WI38 (cell line): ENCODE measurements around the gene DCC.

Source experiments
- H3K4me3 ChIP-seq: 2 replicates; pipeline ENCODE4 v1.5.1; 2011; ENCODE audit warnings: low read depth, mild to moderate bottlenecking, control low read depth, low read length
- TF ChIP-seq, protein P1 (sequence below): IDR thresholded peaks from 2 replicates; pipeline ENCODE4 v1.5.1; 2012; ENCODE audit warnings: low read depth, mild to moderate bottlenecking, control low read depth, low read length

Gene DCC

DNA sequence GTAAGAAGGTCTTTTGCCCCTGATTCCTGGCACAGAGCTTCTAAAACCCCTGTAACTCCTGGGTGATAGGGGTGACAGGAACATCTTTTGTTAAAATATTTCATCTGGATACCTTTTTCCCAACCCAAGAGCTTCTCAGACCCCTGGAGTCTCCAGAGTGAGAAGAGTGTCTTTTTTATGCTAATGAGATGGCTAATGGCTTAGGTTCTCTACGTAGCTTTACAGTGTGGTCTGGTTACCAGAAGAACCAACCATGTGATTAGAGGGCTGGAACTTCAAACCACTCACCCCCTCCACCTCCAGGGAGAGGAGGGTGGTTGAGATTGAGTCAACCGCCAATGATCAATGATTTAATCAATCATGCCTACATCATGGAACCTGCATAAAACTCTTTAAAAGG lies 16.2 kb upstream of the DCC start:
- H3K4me3 ChIP-seq = no peak overlapping the region
- TF ChIP-seq, protein P1, sequence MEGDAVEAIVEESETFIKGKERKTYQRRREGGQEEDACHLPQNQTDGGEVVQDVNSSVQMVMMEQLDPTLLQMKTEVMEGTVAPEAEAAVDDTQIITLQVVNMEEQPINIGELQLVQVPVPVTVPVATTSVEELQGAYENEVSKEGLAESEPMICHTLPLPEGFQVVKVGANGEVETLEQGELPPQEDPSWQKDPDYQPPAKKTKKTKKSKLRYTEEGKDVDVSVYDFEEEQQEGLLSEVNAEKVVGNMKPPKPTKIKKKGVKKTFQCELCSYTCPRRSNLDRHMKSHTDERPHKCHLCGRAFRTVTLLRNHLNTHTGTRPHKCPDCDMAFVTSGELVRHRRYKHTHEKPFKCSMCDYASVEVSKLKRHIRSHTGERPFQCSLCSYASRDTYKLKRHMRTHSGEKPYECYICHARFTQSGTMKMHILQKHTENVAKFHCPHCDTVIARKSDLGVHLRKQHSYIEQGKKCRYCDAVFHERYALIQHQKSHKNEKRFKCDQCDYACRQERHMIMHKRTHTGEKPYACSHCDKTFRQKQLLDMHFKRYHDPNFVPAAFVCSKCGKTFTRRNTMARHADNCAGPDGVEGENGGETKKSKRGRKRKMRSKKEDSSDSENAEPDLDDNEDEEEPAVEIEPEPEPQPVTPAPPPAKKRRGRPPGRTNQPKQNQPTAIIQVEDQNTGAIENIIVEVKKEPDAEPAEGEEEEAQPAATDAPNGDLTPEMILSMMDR = no peak

DNA sequence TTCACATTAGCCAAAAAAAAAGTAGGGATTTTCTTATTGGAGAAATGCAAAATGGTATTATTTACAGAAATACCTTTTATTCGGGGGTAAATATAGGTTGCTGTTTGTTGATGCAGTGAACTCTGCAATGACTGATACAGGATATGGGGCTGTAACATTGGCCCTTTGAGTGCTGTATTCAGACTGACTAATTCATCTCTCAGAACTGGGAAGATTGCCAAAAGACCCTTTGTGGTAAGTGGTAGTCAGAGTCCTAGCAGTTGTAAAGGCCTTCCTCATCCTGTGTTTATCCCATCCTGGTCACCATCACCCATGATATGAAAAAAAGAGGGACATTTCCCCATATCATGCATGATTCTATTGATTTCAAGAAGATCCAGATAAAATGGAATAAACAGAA lies 14.0 kb upstream of the DCC start:
- no peak overlapping the region for H3K4me3 ChIP-seq

GRCh38 chr18:52333860-52334259 lies 6.1 kb upstream of the DCC start:
- TF ChIP-seq, protein P1 = no peak

More for the DNA sequence above, 14.0 kb upstream of the DCC start:
- TF ChIP-seq, protein P1 = no peak

DNA sequence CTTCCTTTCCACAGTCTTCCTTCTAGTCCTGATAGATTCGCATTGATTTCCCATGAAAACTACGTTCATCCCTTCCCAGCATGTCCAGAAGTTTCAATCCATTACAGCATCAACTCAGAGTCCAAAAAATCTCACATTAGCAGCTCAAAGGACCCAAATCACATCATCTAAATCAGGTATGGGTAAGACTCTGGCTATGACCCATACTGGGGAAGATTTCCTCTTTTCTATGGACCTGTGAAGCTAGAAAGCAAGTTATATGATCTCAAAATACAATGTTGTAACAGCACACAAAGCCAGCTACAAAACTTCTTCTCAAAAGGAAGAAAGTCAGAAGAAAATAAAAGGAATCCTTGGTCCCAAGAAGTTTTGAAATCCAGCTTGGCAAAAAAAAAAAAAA lies 5.7 kb upstream of the DCC start:
- TF ChIP-seq, protein P1 = no peak
- H3K4me3 ChIP-seq = no peak overlapping the region

More at GRCh38 chr18:52333860-52334259, 6.1 kb upstream of the DCC start:
- H3K4me3 ChIP-seq = no peak overlapping the region

DNA sequence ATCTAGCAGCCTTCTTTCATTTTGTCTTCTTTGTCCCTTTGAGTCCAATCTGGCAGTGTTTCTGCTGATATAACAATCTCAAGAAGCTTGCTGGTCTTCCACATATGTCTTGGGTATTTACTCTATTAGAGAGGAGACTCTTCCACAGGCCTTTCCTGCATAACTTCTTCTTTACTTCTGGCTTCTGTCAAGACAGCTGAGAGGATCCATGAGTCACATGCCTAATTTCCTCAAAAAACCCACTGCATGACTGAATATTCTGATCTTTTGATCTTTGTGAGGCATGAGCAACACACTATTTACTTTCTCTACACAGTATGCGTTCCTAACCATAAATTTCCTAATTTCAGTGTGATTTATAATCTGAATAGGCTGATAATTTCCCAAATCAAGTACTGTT lies 5.1 kb upstream of the DCC start:
- H3K4me3 ChIP-seq = no peak overlapping the region
- TF ChIP-seq, protein P1 = no peak

- TF ChIP-seq, protein P1 = no peak
- no peak overlapping the region for H3K4me3 ChIP-seq
These were observed 2.7 kb upstream of the DCC start for GRCh38 chr18:52337276-52337675.

DNA sequence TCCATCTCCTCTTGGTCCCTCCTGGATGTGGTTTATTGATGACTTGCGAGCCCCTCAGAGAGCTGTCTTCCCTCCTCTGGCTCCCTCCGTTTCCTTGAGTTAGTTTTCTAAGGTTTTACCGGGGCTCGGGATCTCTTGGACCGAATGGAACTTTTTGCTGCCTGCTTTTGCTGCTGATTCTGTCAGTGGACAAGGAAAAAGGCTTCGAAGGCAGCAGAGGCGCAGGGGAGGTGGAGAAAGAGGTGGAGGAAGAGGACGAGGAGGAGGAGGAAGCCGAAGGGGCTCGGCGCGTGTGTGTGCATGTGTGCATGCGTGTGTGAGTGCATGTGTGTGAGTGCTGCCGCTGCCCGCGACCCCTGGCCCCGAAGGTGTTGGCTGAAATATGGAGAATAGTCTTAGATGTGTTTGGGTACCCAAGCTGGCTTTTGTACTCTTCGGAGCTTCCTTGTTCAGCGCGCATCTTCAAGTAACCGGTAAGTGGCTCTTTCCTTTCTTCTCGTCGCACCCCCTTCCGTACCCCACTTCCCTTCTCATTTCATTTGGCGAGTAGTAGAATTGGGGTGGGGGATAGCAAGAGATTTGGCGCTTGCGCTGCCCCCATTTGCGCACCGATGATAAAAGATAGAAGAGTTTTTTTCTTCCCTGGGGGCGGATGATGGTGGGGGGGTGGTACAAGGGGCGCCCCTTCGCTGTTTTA lies 557 bp downstream of the DCC start:
- TF ChIP-seq, protein P1 = no peak
- H3K4me3 ChIP-seq = no peak overlapping the region
